ENCODE measurements around the gene SMAD2.

DNA sequence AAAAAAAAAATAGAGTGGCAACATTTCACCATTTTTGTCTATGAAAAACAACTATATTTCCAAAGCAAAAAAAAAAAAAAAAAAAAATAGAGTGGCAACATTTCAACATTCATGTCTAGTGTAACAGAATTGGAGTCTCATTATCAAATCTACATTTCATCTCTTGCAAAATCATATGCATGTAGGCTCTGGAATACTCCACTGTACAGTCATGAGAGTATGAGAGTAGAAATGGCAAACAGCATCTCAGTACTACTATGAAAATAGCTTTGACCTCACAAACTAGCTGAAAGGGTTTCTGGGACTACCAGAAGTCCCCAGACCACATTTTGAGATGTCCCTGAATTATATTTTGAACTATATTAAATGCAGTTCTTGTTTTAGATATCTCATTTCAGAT, 82.8 kb downstream of the SMAD2 start:
- TF ChIP-seq CTCF (IDR thresholded peaks at IDR 0.05) (no peak), ZFX (IDR thresholded peaks at IDR 0.05; ENCODE audit: borderline replicate concordance) (no peak)

Measured in 22Rv1 (cell line).